ENCODE results near the gene LSM5. TPM values are rescaled to one million over a fixed set of nuclear protein-coding genes. Genes with fewer than 3 reads are reported as not detected.

The LSM5 gene
- total and polyA plus RNA-seq, 2 of the 4 experiments (the other 2 are of a cell fraction) = 5.0 to 26.5 TPM

DNA sequence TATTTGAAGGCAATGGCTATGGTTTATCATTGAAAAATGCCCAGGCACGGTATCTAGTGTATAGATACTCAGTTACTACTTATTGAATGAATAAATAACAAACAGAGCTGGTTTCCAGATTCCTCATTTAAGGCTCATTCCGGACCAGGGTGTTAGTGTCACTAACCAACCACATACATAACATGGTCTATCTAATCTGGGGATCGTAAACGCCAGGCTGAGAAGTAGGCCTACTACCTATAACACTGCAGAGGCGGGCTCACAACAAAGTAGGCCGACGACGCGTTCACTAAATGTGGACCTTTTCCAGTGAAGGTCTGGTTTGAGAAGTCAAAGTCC, 423 bp downstream of the LSM5 start:
- H3K18ac ChIP-seq (ENCODE audit: low read depth, low read length) = no peak overlapping the region
- peak overlapping the region; percentile 62 for H2BK120ac ChIP-seq (ENCODE audit: low read depth, low read length)
- CTCF ChIA-PET = interaction anchor here (0.7 to 1.3 kb wide), 3 partner anchors 10 to 1506 kb away, joined by 4 to 5 read pairs (median 5); no protein-coding TSS in a partner anchor
- DNase-seq (no peak), ATAC-seq (ENCODE audit: low read depth) (no peak)
- 0% methylated on average over 4 of the region's 9 CpGs; no CpG with 5 or more reads in 1 of the 2 experiments for WGBS, 2 experiments (ENCODE audit: extremely low coverage in 2 of 2, insufficient read length in 1 of 2)
- intact Hi-C loops (cut with micrococcal nuclease) (loop anchor here (1.0 to 10.0 kb wide), 4 partner anchors 97 to 445 kb away; no protein-coding TSS in a partner anchor), dilution Hi-C loops (cut with HindIII; ENCODE audit: low sequenced_read_pairs, unreplicated experiment) (no loop called here), in situ Hi-C loops (cut with MboI; ENCODE audit: low sequenced_read_pairs) (no loop called here)
- H2BK20ac ChIP-seq (ENCODE audit: low read depth, low read length) = no peak overlapping the region
- peak overlapping the region; percentile 89 for H3K9ac ChIP-seq (ENCODE audit: low read depth, low read length)
- peak overlapping the region; percentile 80 for H4K5ac ChIP-seq (ENCODE audit: low read depth, low read length)
- H2AK9ac ChIP-seq (replicated peaks; ENCODE audit: low read depth, low read length, poor library complexity) = peak overlapping the region; percentile 70
- peak overlapping the region; percentile 92 to 95 for H4K8ac ChIP-seq (ENCODE audit: low read depth in 2 of 2, low read length in 2 of 2)
- H3K4me1 ChIP-seq (ENCODE audit: control insufficient read depth, insufficient read depth, low read length) = peaks cover 4% of the 10 kb centered on the region; the same call in 1 of the 2 replicates
- H3K14ac ChIP-seq (replicated peaks; ENCODE audit: low read depth, low read length) = peak overlapping the region; percentile 70
- peak overlapping the region; percentile 85 for H3K4ac ChIP-seq (ENCODE audit: low read depth, low read length)
- H3K27me3 ChIP-seq (ENCODE audit: control insufficient read depth, insufficient read depth, low read length) = no peaks in the 10 kb centered on the region
- peak overlapping the region; percentile 81 for H2BK5ac ChIP-seq (ENCODE audit: low read depth, low read length, poor library complexity, severe bottlenecking)
- H3K56ac ChIP-seq (ENCODE audit: extremely low read depth, insufficient read depth, low read length) = 0 out of 2 replicates have a peak overlapping the region, but pooled peaks have one; percentile 22
- peak overlapping the region; percentile 94 for H3K23ac ChIP-seq (ENCODE audit: low read depth, low read length)
- H3K9me1 ChIP-seq (ENCODE audit: insufficient read depth, low read length) = peaks cover 3% of the 10 kb centered on the region
- H3K79me1 ChIP-seq (ENCODE audit: low read depth in 1 of 2, low read length in 2 of 2) = peaks cover 16 to 17% of the 10 kb centered on the region in 2 experiments
- no peaks in the 10 kb centered on the region for H3K9me3 ChIP-seq (ENCODE audit: control insufficient read depth, insufficient read depth, low read length)
- H4K91ac ChIP-seq (ENCODE audit: insufficient read depth, low read depth, low read length) = peak overlapping the region; percentile 80; the same call in 1 of the 2 replicates
- peak overlapping the region; percentile 93 for H3K4me2 ChIP-seq (ENCODE audit: low read depth, low read length)
- BruUV-seq (replicated peaks) = no TSS peak
- TF ChIP-seq FOS (IDR thresholded peaks at IDR 0.05; ENCODE audit: low read depth, low read length) = no peak
- no peak for TF ChIP-seq CEBPB (IDR thresholded peaks at IDR 0.05; ENCODE audit: low read depth, low read length)
- TF ChIP-seq, protein P1, sequence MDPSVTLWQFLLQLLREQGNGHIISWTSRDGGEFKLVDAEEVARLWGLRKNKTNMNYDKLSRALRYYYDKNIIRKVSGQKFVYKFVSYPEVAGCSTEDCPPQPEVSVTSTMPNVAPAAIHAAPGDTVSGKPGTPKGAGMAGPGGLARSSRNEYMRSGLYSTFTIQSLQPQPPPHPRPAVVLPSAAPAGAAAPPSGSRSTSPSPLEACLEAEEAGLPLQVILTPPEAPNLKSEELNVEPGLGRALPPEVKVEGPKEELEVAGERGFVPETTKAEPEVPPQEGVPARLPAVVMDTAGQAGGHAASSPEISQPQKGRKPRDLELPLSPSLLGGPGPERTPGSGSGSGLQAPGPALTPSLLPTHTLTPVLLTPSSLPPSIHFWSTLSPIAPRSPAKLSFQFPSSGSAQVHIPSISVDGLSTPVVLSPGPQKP (IDR thresholded peaks at IDR 0.05; ENCODE audit: borderline replicate concordance, low read depth, low read length) = no peak
- no peak for TF ChIP-seq RFX5 (IDR thresholded peaks at IDR 0.05; ENCODE audit: low read depth, low read length)
- no peak for TF ChIP-seq POLR2A (IDR thresholded peaks at IDR 0.05; ENCODE audit: low read depth, low read length)
- TF ChIP-seq, protein P2, sequence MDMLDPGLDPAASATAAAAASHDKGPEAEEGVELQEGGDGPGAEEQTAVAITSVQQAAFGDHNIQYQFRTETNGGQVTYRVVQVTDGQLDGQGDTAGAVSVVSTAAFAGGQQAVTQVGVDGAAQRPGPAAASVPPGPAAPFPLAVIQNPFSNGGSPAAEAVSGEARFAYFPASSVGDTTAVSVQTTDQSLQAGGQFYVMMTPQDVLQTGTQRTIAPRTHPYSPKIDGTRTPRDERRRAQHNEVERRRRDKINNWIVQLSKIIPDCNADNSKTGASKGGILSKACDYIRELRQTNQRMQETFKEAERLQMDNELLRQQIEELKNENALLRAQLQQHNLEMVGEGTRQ (IDR thresholded peaks at IDR 0.05; ENCODE audit: low read depth, low read length) = no peak
- TF ChIP-seq BHLHE40 (IDR thresholded peaks at IDR 0.05; ENCODE audit: low read depth, low read length) = no peak
- TF ChIP-seq RCOR1 (IDR thresholded peaks at IDR 0.05; ENCODE audit: insufficient replicate concordance, low read length) = no peak
- TF ChIP-seq MAFK (IDR thresholded peaks at IDR 0.05; ENCODE audit: low read depth, low read length) = no peak
- TF ChIP-seq, protein P3, sequence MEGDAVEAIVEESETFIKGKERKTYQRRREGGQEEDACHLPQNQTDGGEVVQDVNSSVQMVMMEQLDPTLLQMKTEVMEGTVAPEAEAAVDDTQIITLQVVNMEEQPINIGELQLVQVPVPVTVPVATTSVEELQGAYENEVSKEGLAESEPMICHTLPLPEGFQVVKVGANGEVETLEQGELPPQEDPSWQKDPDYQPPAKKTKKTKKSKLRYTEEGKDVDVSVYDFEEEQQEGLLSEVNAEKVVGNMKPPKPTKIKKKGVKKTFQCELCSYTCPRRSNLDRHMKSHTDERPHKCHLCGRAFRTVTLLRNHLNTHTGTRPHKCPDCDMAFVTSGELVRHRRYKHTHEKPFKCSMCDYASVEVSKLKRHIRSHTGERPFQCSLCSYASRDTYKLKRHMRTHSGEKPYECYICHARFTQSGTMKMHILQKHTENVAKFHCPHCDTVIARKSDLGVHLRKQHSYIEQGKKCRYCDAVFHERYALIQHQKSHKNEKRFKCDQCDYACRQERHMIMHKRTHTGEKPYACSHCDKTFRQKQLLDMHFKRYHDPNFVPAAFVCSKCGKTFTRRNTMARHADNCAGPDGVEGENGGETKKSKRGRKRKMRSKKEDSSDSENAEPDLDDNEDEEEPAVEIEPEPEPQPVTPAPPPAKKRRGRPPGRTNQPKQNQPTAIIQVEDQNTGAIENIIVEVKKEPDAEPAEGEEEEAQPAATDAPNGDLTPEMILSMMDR (conservative IDR thresholded peaks at IDR 0.05; ENCODE audit: low read depth, low read length) = no peak
- no peak for TF ChIP-seq NFE2L2 (IDR thresholded peaks at IDR 0.05; ENCODE audit: low read depth, low read length)
- TF ChIP-seq SMC3 (IDR thresholded peaks at IDR 0.05; ENCODE audit: low read depth, low read length) = no peak
- TF ChIP-seq MXI1 (IDR thresholded peaks at IDR 0.05; ENCODE audit: borderline replicate concordance, low read depth, low read length) = no peak
- no peak for TF ChIP-seq RAD21 (IDR thresholded peaks at IDR 0.05; ENCODE audit: low read length)
- TF ChIP-seq MAZ (IDR thresholded peaks at IDR 0.05; ENCODE audit: borderline replicate concordance, low read depth, low read length) = no peak
- no peak for TF ChIP-seq CHD1 (IDR thresholded peaks at IDR 0.05; ENCODE audit: low read depth, low read length)
- peak overlapping the region; percentile 82 for H3K4me3 ChIP-seq (ENCODE audit: insufficient read depth, low read depth, low read length)
- H2AK5ac ChIP-seq (ENCODE audit: low read depth, low read length) = peak overlapping the region; percentile 81
- no peaks in the 10 kb centered on the region for H4K20me1 ChIP-seq (ENCODE audit: insufficient read depth, low read length)
- H3K27ac ChIP-seq (ENCODE audit: insufficient read depth, low read length) = peak overlapping the region; percentile 88
- H2AFZ ChIP-seq (replicated peaks; ENCODE audit: low read length, poor library complexity) = peak overlapping the region; percentile 99
- H2BK15ac ChIP-seq (ENCODE audit: low read depth, low read length) = 0 out of 3 replicates have a peak overlapping the region, but pooled peaks have one; percentile 12
- H3K36me3 ChIP-seq (ENCODE audit: control insufficient read depth, insufficient read depth, low read length) = no peaks in the 10 kb centered on the region; the same call in 1 of the 2 replicates
- POLR2A ChIA-PET (ENCODE audit: unreplicated experiment) = no interaction called here
